T-helper 17 cell (primary cell): ENCODE measurements around the gene SLC10A7. TPM values are rescaled to one million over a fixed set of nuclear protein-coding genes. Genes with fewer than 3 reads are reported as not detected.

Source experiments
- ATAC-seq: fragments of 150-1000 bp; cut with Tn5 transposase; 2 replicates; pipeline ENCODE4 v1.10.0; 2021; ENCODE audit warnings: mild to moderate bottlenecking, moderate library complexity
- DNase-seq, 3 donors: peaks; one replicate each; pipeline versions ENCODE4 v3.0.0 to v3.0.0-alpha.2; 2020 to 2021
- H3K9me3 ChIP-seq: one replicate; pipeline ENCODE4 v1.7.0; 2013; ENCODE audit warnings: low read length, mild to moderate bottlenecking; ENCODE audit not compliant: control insufficient read depth, poor library complexity, severe bottlenecking
- H3K27ac Mint-ChIP-seq: one replicate; pipeline ENCODE4 v1.8.0; 2022; ENCODE audit warnings: mild to moderate bottlenecking, moderate library complexity, mixed read lengths
- H3K27me3 Mint-ChIP-seq: one replicate; pipeline ENCODE4 v1.8.0; 2022; ENCODE audit warnings: mixed read lengths
- H3K36me3 Mint-ChIP-seq: one replicate; pipeline ENCODE4 v1.8.0; 2022; ENCODE audit warnings: low read depth, mixed read lengths
- H3K4me1 Mint-ChIP-seq: one replicate; pipeline ENCODE4 v1.8.0; 2022; ENCODE audit warnings: mild to moderate bottlenecking, mixed read lengths
- H3K4me3 Mint-ChIP-seq: one replicate; pipeline ENCODE4 v1.8.0; 2022; ENCODE audit warnings: mild to moderate bottlenecking, moderate library complexity, mixed read lengths
- total RNA-seq, 4 donors: library from RNA in 2 of 4; stranded (reverse) in 2 of 4; gene quantifications; one replicate each; pipeline ENCODE4 v1.2.3 and lab custom pipeline; 2022 to 2026

Gene SLC10A7
- total RNA-seq, 2 donors from 2014 or later = 19.8 to 22.3 TPM

DNA sequence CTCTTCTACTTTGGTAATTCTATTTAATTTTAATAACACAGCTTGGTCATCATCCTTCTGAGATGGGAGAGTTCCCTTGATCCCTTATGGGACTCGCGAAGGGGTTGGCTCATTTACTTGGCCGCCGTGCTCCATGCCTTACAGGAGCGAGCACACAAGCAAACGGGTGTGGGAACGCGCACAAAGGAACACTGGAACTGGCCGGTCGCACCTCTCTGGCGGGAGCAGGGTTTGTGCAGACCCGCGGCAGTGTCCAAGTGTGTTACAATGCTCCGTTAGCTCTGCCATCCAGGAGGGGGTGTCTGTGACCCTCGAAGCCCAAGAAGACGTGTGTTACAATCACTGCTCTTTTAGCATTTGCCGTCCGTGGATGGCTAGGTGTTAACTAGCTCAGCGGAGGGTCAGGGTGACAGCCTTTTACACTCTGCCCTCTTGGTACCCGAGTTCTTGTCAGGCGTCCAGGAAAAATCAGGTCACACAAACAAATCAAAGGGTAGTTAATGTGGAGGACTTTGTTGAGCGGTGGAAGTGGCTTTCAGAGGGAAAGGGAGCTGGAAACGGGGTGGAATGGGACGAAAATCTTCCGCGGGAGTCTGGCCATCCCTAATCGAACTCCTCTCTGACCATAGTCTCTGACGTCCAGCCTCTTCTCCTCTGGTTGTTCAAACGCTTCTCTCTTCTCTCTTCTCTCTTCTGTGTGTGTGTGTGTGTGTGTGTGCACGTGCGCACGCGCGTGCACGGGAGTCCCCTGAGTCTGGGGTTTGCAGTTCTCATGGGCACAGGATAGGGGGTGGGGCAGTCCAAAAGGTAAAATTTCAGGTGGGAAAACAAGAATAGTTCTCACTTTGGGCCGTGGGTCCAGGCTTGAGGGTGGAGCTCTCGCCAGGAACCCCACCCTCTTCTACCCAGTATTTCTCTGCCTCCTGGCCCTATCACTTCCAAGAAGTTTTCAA, 76.3 kb downstream of the SLC10A7 start:
- Mint-ChIP-seq H3K36me3 (no peaks in the 10 kb centered on the region), H3K4me1 (peaks cover 14% of the 10 kb centered on the region), H3K27me3 (no peaks in the 10 kb centered on the region), H3K27ac (no peak overlapping the region), H3K4me3 (no peak overlapping the region)
- DNase-seq (no peak), ATAC-seq (no peak)
- no peaks in the 10 kb centered on the region for H3K9me3 ChIP-seq

DNA sequence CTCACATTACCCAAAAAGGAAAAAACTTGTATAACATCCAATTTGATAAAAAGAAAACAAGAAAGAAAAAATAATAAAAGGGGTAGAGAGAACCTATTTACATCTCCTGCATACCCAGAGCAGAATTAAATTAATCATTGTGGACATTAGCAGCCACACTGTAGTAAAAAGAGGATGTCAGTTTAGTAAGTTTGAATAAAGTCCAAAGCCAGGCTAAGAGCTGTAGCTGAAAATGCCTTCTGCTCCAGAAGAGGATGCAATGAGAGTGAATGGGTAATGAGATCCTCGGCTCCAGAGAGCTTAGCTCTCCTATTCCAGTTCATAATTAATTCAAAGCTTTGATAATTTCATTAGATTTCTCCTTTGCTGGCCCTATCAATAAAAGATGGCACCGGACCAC, 78.2 kb downstream of the SLC10A7 start:
- no peaks in the 10 kb centered on the region for H3K9me3 ChIP-seq
- Mint-ChIP-seq H3K4me3 (no peak overlapping the region), H3K4me1 (peaks cover 3% of the 10 kb centered on the region), H3K36me3 (no peaks in the 10 kb centered on the region), H3K27ac (no peak overlapping the region), H3K27me3 (no peaks in the 10 kb centered on the region)
- DNase-seq = no peak
- ATAC-seq = no peak

DNA sequence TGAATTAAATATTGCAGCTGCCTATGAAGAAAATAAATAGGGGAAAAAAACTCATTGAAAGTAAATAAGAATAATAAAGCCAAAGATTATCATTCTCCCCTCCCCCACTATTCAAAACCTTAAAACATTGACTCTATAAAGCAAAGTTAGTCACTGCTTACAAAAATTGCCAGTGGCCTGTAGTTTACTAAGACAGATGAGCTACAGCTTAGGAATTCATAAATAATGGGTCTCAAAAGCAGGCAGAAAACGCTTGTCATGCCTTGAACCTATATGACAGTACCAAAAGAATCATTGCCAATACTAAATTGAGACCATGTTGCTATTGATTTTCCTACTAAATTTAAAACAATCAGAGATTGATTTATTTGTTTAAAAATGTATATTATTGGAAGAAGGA, 78.9 kb downstream of the SLC10A7 start:
- Mint-ChIP-seq H3K4me3 (no peak overlapping the region), H3K36me3 (no peaks in the 10 kb centered on the region), H3K27ac (no peak overlapping the region), H3K27me3 (no peaks in the 10 kb centered on the region), H3K4me1 (peaks cover 3% of the 10 kb centered on the region)
- ATAC-seq (no peak), DNase-seq (no peak)
- no peaks in the 10 kb centered on the region for H3K9me3 ChIP-seq

DNA sequence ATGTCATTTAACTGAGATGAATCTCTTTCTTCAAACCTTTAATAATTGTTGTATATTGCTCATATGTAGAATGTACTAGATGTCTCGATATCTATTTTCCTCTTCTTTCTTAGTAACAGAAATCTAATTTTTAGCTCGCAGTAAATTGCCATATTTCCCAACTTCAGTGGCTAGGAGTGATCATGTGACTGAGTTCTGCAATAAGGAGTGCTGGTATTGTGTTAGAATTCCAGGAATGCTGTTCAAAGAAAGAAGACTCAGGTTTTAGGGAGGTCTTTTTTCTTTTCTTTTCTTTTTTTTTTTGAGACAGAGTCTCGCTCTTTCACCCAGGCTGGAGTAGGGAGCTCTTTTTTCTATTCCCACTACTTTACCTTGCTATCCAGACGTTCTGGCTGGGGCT, 81.7 kb downstream of the SLC10A7 start:
- ATAC-seq = no peak
- peaks cover 3% of the 10 kb centered on the region for H3K4me1 Mint-ChIP-seq

DNA sequence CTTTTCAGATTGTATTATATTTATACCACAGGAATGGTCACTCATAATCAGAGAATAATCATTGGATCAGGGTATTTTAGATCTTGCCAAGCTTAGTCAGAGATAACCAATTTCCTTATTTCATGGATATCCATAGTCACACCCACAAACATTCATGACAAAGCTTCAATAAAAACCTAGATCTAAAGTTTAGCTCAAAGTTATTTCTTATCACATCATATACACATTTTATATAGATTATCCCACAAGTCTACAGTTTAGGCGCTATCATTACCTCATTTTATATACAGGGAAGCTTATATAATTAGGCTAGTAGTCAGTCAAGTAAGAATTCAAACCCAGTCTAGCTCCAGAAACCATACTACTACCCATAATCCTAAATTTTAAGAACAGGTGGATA, 82.3 kb downstream of the SLC10A7 start:
- ATAC-seq (no peak), DNase-seq (no peak)
- Mint-ChIP-seq H3K4me1 (peaks cover 3% of the 10 kb centered on the region), H3K27ac (no peak overlapping the region), H3K27me3 (no peaks in the 10 kb centered on the region), H3K4me3 (no peak overlapping the region), H3K36me3 (no peaks in the 10 kb centered on the region)
- H3K9me3 ChIP-seq = no peaks in the 10 kb centered on the region

More for the DNA sequence above, 81.7 kb downstream of the SLC10A7 start:
- H3K9me3 ChIP-seq = no peaks in the 10 kb centered on the region
- no peak for DNase-seq
- H3K36me3 Mint-ChIP-seq = no peaks in the 10 kb centered on the region
- no peaks in the 10 kb centered on the region for H3K27me3 Mint-ChIP-seq
- no peak overlapping the region for H3K4me3 Mint-ChIP-seq
- H3K27ac Mint-ChIP-seq = no peak overlapping the region

DNA sequence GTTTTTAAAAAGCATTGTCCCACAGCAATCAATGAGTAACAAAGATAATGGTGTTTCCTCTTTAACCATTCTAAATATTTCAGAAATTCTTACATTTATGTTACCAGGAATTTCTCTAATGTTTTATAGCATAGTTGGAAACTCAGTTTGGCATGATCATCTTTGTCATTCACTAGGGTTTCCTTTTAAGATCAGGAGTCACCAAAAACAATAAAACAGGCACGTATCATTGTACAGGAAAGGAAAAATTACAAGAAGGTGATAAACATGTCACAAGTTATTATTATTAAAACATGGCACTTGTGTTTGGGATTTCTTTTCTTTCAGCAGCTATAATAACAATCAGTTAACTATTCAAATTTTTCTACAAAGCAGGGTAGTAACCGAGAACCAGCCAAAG, 84.0 kb downstream of the SLC10A7 start:
- ATAC-seq (no peak), DNase-seq (no peak)
- Mint-ChIP-seq H3K27me3 (no peaks in the 10 kb centered on the region), H3K4me1 (peaks cover 3% of the 10 kb centered on the region), H3K4me3 (no peak overlapping the region), H3K36me3 (no peaks in the 10 kb centered on the region), H3K27ac (no peak overlapping the region)
- no peaks in the 10 kb centered on the region for H3K9me3 ChIP-seq

DNA sequence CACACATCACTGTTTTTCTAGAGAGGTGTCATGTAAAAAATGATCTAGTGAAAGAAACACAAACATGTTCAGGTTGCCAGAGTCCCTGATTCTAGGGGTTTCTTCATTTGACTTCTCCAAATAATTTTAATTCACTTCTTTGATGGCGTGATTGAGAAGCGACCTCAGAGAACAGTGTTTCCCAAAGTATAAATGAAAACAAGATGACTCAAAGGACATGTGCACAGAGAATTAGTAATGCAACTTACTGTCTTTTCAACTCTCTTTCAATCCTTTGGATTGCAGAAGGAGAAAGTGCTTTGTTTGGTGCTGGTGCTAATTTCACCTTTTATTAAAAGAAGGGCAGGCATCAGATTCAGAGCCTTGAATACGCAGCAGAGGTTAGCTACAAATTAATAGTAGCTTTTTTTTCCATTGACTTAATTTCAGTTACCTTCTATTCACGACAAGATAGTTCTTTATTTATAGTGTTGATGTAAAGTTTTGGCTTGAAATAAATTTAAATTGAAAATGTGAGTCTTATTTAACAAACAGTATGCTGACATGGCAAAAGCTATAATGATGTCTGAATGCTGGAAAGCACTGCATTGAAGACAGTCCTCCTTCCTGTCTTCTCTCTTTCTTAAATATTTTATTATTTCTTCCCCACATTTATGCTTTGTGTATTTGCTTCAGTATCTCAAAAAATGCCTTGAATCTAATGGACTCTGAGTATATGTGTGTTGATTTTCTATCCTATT, 85.1 kb downstream of the SLC10A7 start:
- Mint-ChIP-seq H3K27me3 (no peaks in the 10 kb centered on the region), H3K4me3 (no peak overlapping the region), H3K36me3 (no peaks in the 10 kb centered on the region), H3K4me1 (peaks cover 3% of the 10 kb centered on the region), H3K27ac (no peak overlapping the region)
- DNase-seq (no peak), ATAC-seq (no peak)
- H3K9me3 ChIP-seq = no peaks in the 10 kb centered on the region

DNA sequence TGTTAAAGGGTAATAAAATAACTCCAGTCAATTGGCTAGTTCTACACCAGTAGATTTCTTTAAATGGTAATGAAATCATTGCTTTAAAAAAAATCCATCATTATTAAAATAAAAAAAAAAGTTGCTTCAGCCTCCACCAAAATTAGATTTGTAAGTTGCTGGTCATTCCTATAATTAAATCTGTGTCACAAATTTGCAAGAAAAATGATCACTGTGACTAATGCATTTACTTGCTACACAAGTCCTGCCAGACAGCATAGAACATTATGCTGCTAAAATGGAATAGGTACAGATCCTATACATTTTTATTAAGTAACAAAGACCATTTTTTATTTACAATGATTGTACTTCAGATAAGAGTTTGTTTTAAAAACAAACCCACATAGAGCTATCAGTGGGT, 85.8 kb downstream of the SLC10A7 start:
- ATAC-seq (no peak), DNase-seq (no peak)
- H3K27ac Mint-ChIP-seq = no peak overlapping the region
- H3K9me3 ChIP-seq = no peaks in the 10 kb centered on the region
- H3K4me3 Mint-ChIP-seq = no peak overlapping the region
- no peaks in the 10 kb centered on the region for H3K36me3 Mint-ChIP-seq
- no peaks in the 10 kb centered on the region for H3K27me3 Mint-ChIP-seq
- H3K4me1 Mint-ChIP-seq = peaks cover 4% of the 10 kb centered on the region

DNA sequence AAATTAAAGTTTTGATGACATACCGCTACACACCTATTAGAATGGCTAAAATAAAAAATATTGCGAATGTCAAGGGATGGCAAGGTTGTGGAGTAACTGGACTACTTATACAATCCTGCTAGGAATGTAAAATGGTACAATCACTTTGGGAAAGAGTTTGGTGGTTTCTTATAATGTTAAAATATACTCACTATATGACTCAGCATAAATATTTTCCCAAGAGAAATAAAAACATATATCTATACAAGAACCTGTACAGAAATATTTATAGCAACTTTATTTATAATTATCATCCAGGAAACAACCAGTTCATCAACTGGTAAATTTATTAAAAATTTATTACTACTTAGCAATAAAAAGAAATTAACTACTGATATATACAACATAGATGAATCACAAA, 89.7 kb downstream of the SLC10A7 start:
- no peak for DNase-seq
- Mint-ChIP-seq H3K4me3 (no peak overlapping the region), H3K27ac (no peak overlapping the region), H3K4me1 (peaks cover 2% of the 10 kb centered on the region), H3K36me3 (no peaks in the 10 kb centered on the region), H3K27me3 (no peaks in the 10 kb centered on the region)
- H3K9me3 ChIP-seq = no peaks in the 10 kb centered on the region
- ATAC-seq = no peak

DNA sequence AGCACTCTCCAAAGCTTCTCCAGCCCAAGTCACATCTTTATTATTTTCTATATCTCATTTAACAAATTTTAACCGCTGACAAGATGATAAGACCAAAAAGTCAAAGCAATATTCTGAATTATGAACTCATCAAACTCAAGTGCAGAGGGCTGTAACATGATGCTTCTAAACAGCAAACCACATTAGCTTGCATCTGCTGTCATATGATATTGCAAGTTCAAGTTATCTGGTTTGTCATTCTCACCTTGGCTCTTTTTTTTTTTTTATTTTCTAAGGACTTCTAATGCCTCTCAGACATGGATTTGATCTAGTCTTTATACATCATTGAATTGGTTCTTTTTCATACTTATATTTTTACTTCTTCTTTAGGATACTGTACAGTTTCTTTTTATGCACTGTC, 93.4 kb downstream of the SLC10A7 start:
- Mint-ChIP-seq H3K27ac (no peak overlapping the region), H3K4me1 (peaks cover 2% of the 10 kb centered on the region), H3K4me3 (no peak overlapping the region), H3K27me3 (no peaks in the 10 kb centered on the region), H3K36me3 (no peaks in the 10 kb centered on the region)
- H3K9me3 ChIP-seq = no peaks in the 10 kb centered on the region
- DNase-seq = no peak
- no peak for ATAC-seq

DNA sequence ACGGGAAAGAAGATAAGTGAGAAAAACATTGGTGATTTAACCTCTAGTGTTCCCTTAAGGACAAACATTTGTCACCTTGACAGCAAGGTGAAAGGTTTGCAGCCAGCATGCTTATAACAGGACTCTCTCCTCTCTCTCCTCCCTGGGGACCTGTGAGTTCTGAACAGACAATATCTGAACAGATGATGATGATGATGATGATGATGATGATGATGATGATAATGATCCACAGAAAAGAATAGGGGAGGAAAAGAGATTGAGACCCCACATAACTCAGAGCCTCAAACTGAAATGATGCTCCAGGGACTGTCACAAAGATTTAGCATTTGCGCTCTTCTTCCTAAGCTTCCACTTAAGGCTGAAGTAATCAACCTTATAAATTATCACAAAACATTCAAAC, 103.9 kb downstream of the SLC10A7 start:
- H3K36me3 Mint-ChIP-seq = no peaks in the 10 kb centered on the region
- no peaks in the 10 kb centered on the region for H3K27me3 Mint-ChIP-seq
- no peak overlapping the region for H3K4me3 Mint-ChIP-seq
- no peaks in the 10 kb centered on the region for H3K9me3 ChIP-seq
- ATAC-seq (no peak), DNase-seq (no peak)
- no peak overlapping the region for H3K27ac Mint-ChIP-seq
- H3K4me1 Mint-ChIP-seq = peaks cover 6% of the 10 kb centered on the region

DNA sequence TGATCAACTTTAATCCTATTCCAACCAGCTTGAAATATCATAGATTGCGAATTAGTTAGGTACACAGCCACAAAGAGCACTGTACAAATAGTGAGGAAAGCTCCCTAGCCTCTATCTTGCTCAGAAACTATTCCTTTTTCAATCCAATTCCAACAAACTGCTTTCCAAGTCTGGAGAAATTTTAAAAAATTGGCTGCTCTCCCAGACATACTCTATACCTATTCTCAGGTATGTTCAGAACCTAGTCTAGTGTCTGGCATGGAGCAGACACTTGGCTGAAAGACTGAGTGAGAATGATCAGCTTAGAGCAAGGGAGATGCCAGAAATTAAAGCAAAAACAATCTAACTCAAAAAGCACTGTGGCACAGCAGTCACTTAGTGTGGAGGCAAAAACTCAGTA, 105.9 kb downstream of the SLC10A7 start:
- Mint-ChIP-seq H3K36me3 (no peaks in the 10 kb centered on the region), H3K4me3 (no peak overlapping the region), H3K4me1 (peaks cover 6% of the 10 kb centered on the region), H3K27me3 (no peaks in the 10 kb centered on the region), H3K27ac (no peak overlapping the region)
- ATAC-seq = no peak
- H3K9me3 ChIP-seq = no peaks in the 10 kb centered on the region
- no peak for DNase-seq

DNA sequence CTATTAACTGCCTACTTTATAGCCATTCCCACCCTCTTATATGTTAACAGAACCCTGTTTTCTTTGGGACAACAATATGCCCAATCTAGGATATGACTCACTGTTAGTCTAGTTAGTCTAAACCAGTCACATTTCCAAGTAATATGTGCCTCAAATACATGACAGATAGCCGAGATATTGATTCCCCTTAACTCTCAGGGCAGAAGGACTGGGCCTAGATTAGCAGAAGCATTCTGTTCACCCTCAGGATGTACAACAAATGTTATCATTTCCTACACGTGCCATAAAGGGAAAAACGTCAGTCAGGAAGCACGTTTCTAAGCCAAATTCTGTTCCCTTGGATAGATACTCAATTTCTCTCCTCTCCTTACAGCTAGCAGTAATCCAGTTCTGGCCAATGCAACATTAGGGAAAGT, 114.1 kb downstream of the SLC10A7 start:
- Mint-ChIP-seq H3K27me3 (no peaks in the 10 kb centered on the region), H3K4me3 (no peak overlapping the region), H3K4me1 (peaks cover 2% of the 10 kb centered on the region), H3K36me3 (no peaks in the 10 kb centered on the region), H3K27ac (no peak overlapping the region)
- ATAC-seq (no peak), DNase-seq (no peak)
- H3K9me3 ChIP-seq = no peaks in the 10 kb centered on the region
